ENCODE measurements around the gene RAD1. TPM values are rescaled to one million over a fixed set of nuclear protein-coding genes. Genes with fewer than 3 reads are reported as not detected.

The RAD1 gene
- total and polyA plus RNA-seq, 2 donors (not counting 1 experiment from before 2014, with no cell fraction given) = 7.8 to 25.9 TPM

- Histone ChIP-seq H3K27me3 (replicated peaks in 1 of 4; ENCODE audit: control extremely low read depth in 1 of 4, control insufficient read depth in 3 of 4, insufficient read depth in 4 of 4, low read length in 3 of 4) (no peaks in the 10 kb centered on the region), H2AFZ (ENCODE audit: insufficient read depth, low read depth, low read length, poor library complexity, severe bottlenecking) (peak within 1 kb of the TSS; percentile 87), H3K4me3 (ENCODE audit: control extremely low read depth in 1 of 5, extremely low read depth in 1 of 5, insufficient read depth in 1 of 5, low read depth in 2 of 5, low read length in 4 of 5) (peak within 1 kb of the TSS; percentile 60 to 88 (median 73)), H3K36me3 (replicated peaks in 1 of 2; ENCODE audit: control extremely low read depth in 1 of 2, control insufficient read depth in 1 of 2, extremely low read depth in 1 of 2, insufficient read depth in 2 of 2, low read length in 1 of 2) (peaks cover 10 to 16% of the 10 kb centered on the region in 2 experiments), H3K4me2 (replicated peaks; ENCODE audit: low read depth, low read length, poor library complexity, severe bottlenecking) (peak within 1 kb of the TSS; percentile 85), H3K9ac (ENCODE audit: low read length) (peak within 1 kb of the TSS; percentile 90), H3K9me3 (ENCODE audit: control extremely low read depth in 1 of 3, control insufficient read depth in 2 of 3, insufficient read depth in 1 of 3, low read length in 2 of 3) (no peaks in the 10 kb centered on the region), H3K4me1 (ENCODE audit: control insufficient read depth in 2 of 2, insufficient read depth in 2 of 2, low read length in 2 of 2) (peaks cover 15 to 20% of the 10 kb centered on the region in 2 donors), H3K79me2 (ENCODE audit: control insufficient read depth, insufficient read depth, low read length) (peaks cover 43% of the 10 kb centered on the region), H3K27ac (ENCODE audit: low read length in 2 of 2) (peak within 1 kb of the TSS; percentile 67 to 94), H4K20me1 (ENCODE audit: control insufficient read depth, insufficient read depth, low read length, poor library complexity, severe bottlenecking) (no peaks in the 10 kb centered on the region)
- no peaks in the 10 kb centered on the region for H3K27me3 Mint-ChIP-seq
- POLR2A ChIA-PET = interaction anchor here (0.6 to 2.5 kb wide), 4 partner anchors 13 to 1222 kb away, joined by 3 to 54 read pairs (median 4); partner anchors contain the start of genes AMACR, BRIX1 and RAD1
- TF ChIP-seq CTCF (IDR thresholded peaks at IDR 0.05) (no peak), EZH2 (IDR thresholded peaks at IDR 0.05; ENCODE audit: borderline replicate concordance, insufficient read depth, low read depth, low read length, poor library complexity, severe bottlenecking) (no peak)
- intact Hi-C loops (cut with micrococcal nuclease) = loop anchor here (1.0 to 2.0 kb wide), 5 partner anchors 14 to 1488 kb away; partner anchors contain the start of genes BRIX1, RAD1, TARS1 and TTC23L
- ATAC-seq (ENCODE audit: low read depth) = peak; percentile 89
- H3K4me3 Mint-ChIP-seq = peak within 1 kb of the TSS; percentile 96
- under 1% methylated on average over 62 of the region's 63 CpGs for WGBS (ENCODE audit: insufficient coverage)
- CTCF ChIA-PET = interaction anchor here (0.7 to 2.2 kb wide), 8 partner anchors 11 to 941 kb away, joined by 3 to 24 read pairs (median 4); partner anchors contain the start of genes BRIX1, RAD1 and TTC23L
- H3K4me1 Mint-ChIP-seq = peaks cover 26% of the 10 kb centered on the region
- peak; percentile 99 for DNase-seq
- H3K27ac Mint-ChIP-seq = peak within 1 kb of the TSS; percentile 94
- no peaks in the 10 kb centered on the region for H3K9me3 Mint-ChIP-seq (ENCODE audit: insufficient read depth)
Observed at GRCh38 chr5:34929134-34929719, 13.9 kb upstream of the RAD1 start, which contains the start of gene DNAJC21. TSS of gene DNAJC21 (plus strand) at chr5:34929559. CDS start at chr5:34929820, 261 bp downstream.

- no peak overlapping the region for H2AFZ ChIP-seq (ENCODE audit: insufficient read depth, low read depth, low read length, poor library complexity, severe bottlenecking)
- H3K4me1 ChIP-seq (ENCODE audit: control insufficient read depth in 2 of 2, insufficient read depth in 2 of 2, low read length in 2 of 2) = peaks cover 15 to 20% of the 10 kb centered on the region in 2 donors
- H3K27ac ChIP-seq (ENCODE audit: low read length in 2 of 2) = no peak overlapping the region
- H3K36me3 ChIP-seq (replicated peaks in 1 of 2; ENCODE audit: control extremely low read depth in 1 of 2, control insufficient read depth in 1 of 2, extremely low read depth in 1 of 2, insufficient read depth in 2 of 2, low read length in 1 of 2) = peaks cover 10 to 25% of the 10 kb centered on the region in 2 experiments
- H3K9ac ChIP-seq (ENCODE audit: low read length) = no peak overlapping the region
- no peaks in the 10 kb centered on the region for H4K20me1 ChIP-seq (ENCODE audit: control insufficient read depth, insufficient read depth, low read length, poor library complexity, severe bottlenecking)
- ATAC-seq (ENCODE audit: low read depth) (no peak), DNase-seq (peak; percentile 23)
- H3K9me3 Mint-ChIP-seq (ENCODE audit: insufficient read depth) = no peaks in the 10 kb centered on the region
- POLR2A ChIA-PET = interaction anchor here (2.5 kb wide), 1 partner anchor 12 kb away, joined by 54 read pairs; the partner anchor contains the start of genes BRIX1 and RAD1
- H3K4me3 ChIP-seq (ENCODE audit: control extremely low read depth in 1 of 5, extremely low read depth in 1 of 5, insufficient read depth in 1 of 5, low read depth in 2 of 5, low read length in 4 of 5) = no peak overlapping the region
- TF ChIP-seq CTCF (IDR thresholded peaks at IDR 0.05) (no peak), EZH2 (IDR thresholded peaks at IDR 0.05; ENCODE audit: borderline replicate concordance, insufficient read depth, low read depth, low read length, poor library complexity, severe bottlenecking) (no peak)
- no peak overlapping the region for H3K27ac Mint-ChIP-seq
- CTCF ChIA-PET = interaction anchor here (0.9 to 2.2 kb wide), 3 partner anchors 10 to 90 kb away, joined by 3 to 24 read pairs (median 4); partner anchors contain the start of genes BRIX1, RAD1 and TTC23L
- no peaks in the 10 kb centered on the region for H3K27me3 Mint-ChIP-seq
- H3K4me2 ChIP-seq (replicated peaks; ENCODE audit: low read depth, low read length, poor library complexity, severe bottlenecking) = peak overlapping the region; percentile 85
- no peak overlapping the region for H3K4me3 Mint-ChIP-seq
- peaks cover 24% of the 10 kb centered on the region for H3K4me1 Mint-ChIP-seq
- no CpG with 5 or more reads among the region's 5 CpGs for WGBS (ENCODE audit: insufficient coverage)
- intact Hi-C loops (cut with micrococcal nuclease) = loop anchor here (2.0 kb wide), 1 partner anchor 1487 kb away; the partner anchor contains the start of gene TARS1
- no peaks in the 10 kb centered on the region for H3K9me3 ChIP-seq (ENCODE audit: control extremely low read depth in 1 of 3, control insufficient read depth in 2 of 3, insufficient read depth in 1 of 3, low read length in 2 of 3)
- H3K27me3 ChIP-seq (replicated peaks in 1 of 4; ENCODE audit: control extremely low read depth in 1 of 4, control insufficient read depth in 3 of 4, insufficient read depth in 4 of 4, low read length in 3 of 4) = no peaks in the 10 kb centered on the region
- H3K79me2 ChIP-seq (ENCODE audit: control insufficient read depth, insufficient read depth, low read length) = peaks cover 34% of the 10 kb centered on the region
Observed at GRCh38 chr5:34928267-34928666, 13.0 kb upstream of the RAD1 start.
